Measurements from ENCODE around the gene TXLNA. TPM values are rescaled to one million over a fixed set of nuclear protein-coding genes. Genes with fewer than 3 reads are reported as not detected.

TXLNA gene
- total RNA-seq, 1 donor from 2014 or later, result 31.1 TPM

- DNase-seq (ENCODE audit: low spot score) (no peak), ATAC-seq (no peak)
These were observed 2.6 kb downstream of the TXLNA start for GRCh38 chr1:32182060-32182459.

DNA sequence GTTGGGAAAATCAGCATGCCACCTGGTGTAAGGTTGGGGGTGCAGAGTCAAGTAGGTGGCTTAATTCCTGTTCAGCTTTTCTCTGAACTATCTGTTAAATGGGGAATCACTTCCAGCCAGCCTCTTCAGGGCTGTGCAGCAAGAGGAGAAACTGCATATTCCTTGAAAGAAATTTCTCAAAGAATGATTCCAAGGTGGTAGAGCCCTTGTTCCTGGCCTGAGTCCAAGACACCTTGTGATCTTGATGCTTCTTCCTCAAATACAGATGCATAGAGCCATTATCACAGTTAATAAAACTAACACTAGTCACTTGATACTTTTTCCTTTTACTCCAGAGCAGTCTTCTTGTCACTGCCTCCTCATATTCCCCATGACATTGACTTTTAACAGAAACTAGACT is 5.2 kb downstream of the TXLNA start:
- no peak for ATAC-seq
- DNase-seq (ENCODE audit: low spot score), result no peak

- no peak for ATAC-seq
These were observed 6.6 kb downstream of the TXLNA start for GRCh38 chr1:32186077-32186476.

DNA sequence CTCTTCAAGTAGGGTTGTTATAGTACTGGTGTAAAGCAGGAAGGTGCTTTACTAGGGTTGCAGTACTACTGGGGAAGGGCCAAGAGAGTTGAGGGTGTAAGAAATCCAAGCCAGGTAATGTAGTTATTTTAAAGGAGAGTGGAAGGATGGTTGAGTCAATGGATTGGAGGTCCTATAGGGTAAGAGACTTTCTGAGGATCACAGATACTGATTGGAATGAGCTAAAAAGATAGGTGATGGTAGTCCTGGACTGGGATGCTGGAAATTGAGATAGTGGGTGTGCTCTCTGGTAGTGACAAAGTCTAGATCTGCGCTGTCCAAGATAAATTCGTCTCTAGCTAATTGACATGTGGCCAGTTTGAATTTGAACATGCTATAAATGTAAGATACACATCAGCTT is 7.0 kb downstream of the TXLNA start:
- ATAC-seq, result peak; percentile 34
- no peak for DNase-seq (ENCODE audit: low spot score)

More at GRCh38 chr1:32186077-32186476, 6.6 kb downstream of the TXLNA start:
- no peak for DNase-seq (ENCODE audit: low spot score)

GRCh38 chr1:32187850-32188249 is 8.4 kb downstream of the TXLNA start:
- DNase-seq (ENCODE audit: low spot score), result no peak
- ATAC-seq, result no peak

DNA sequence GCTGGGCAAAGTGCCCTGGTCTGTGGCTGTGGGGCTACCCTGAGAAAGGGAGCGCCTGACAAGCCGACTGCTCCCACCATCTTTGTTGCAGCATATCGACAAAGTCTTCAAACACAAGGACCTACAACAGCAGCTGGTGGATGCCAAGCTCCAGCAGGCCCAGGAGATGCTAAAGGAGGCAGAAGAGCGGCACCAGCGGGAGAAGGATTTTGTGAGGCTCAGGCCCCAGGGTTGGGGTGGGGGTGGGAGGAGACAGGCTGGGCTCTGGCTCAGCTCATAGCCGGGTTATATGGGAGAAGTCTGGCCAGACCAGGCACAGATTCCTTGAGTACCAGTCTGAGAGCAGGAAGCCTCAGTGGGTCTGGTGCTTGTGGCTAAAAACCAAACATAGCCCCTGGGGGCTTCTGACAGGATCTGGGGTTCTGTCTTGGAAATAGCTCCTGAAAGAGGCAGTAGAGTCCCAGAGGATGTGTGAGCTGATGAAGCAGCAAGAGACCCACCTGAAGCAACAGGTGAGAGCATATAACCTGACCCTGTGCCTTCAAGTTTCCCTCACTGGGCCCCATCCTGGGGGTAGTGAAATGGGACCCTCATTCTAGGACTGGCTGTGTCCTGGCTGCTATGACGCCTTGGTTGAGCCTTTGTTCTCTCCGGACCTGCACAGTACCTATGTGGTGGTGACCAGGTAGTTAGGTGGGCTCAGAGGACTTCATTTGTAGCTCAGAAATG is 12.9 kb downstream of the TXLNA start:
- no peak for DNase-seq (ENCODE audit: low spot score)
- no peak for ATAC-seq

DNA sequence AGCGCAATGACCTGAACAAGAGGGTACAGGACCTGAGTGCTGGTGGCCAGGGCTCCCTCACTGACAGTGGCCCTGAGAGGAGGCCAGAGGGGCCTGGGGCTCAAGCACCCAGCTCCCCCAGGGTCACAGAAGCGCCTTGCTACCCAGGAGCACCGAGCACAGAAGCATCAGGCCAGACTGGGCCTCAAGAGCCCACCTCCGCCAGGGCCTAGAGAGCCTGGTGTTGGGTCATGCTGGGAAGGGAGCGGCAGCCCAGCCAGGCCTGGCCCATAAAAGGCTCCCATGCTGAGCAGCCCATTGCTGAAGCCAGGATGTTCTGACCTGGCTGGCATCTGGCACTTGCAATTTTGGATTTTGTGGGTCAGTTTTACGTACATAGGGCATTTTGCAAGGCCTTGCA is 15.5 kb downstream of the TXLNA start:
- no peak for ATAC-seq
- no peak for DNase-seq (ENCODE audit: low spot score)

DNA sequence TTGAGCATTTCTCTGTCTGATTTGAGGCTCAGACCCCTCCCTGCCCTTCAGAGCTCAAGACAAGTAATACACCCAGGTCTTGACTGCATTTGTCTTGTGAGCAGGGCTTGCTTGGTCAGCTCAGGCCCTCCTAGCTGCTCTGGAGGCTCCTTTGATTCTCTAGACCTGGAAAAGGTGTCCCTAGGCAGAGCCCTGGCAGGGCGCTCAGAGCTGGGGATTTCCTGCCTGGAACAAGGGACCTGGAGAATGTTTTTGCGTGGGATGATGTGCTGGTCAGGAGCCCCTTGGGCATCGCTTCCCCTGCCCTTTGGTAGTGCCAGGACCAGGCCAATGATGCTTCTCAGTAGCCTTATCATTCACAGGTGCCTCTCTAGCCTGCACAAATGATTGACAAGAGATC is 16.1 kb downstream of the TXLNA start:
- ATAC-seq (no peak), DNase-seq (ENCODE audit: low spot score) (no peak)

- ATAC-seq, result no peak
- DNase-seq (ENCODE audit: low spot score), result no peak
These were observed 16.7 kb downstream of the TXLNA start for GRCh38 chr1:32195972-32196823.

DNA sequence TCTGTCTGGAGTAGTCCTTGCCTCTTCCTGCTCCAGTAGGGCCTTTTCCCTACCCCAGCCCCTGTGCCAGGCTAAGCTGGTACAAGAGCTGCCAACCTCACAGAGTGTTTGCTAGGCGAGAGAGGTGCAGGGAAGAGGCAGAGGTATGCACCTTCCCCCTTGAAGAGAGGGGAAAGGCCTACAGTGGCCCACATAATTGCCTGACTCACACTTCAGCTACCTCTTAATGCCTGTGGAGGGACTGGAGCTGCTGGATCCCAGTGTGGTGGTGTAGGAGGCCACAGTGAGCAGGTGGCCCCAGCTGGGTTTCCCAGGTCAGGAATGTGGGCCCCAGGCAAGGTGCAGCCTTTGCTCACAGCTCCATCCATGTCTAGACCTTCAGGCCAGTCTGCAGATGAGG is 17.6 kb downstream of the TXLNA start:
- no peak for DNase-seq (ENCODE audit: low spot score)
- no peak for ATAC-seq

DNA sequence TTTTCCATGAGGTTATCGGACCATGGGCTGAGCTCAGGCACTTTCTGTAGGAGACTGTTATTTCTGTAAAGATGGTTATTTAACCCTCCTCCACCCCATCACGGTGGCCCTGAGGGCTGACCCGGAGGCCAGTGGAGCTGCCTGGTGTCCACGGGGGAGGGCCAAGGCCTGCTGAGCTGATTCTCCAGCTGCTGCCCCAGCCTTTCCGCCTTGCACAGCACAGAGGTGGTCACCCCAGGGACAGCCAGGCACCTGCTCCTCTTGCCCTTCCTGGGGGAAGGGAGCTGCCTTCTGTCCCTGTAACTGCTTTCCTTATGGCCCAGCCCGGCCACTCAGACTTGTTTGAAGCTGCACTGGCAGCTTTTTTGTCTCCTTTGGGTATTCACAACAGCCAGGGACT is 18.4 kb downstream of the TXLNA start:
- ATAC-seq, result no peak
- no peak for DNase-seq (ENCODE audit: low spot score)

DNA sequence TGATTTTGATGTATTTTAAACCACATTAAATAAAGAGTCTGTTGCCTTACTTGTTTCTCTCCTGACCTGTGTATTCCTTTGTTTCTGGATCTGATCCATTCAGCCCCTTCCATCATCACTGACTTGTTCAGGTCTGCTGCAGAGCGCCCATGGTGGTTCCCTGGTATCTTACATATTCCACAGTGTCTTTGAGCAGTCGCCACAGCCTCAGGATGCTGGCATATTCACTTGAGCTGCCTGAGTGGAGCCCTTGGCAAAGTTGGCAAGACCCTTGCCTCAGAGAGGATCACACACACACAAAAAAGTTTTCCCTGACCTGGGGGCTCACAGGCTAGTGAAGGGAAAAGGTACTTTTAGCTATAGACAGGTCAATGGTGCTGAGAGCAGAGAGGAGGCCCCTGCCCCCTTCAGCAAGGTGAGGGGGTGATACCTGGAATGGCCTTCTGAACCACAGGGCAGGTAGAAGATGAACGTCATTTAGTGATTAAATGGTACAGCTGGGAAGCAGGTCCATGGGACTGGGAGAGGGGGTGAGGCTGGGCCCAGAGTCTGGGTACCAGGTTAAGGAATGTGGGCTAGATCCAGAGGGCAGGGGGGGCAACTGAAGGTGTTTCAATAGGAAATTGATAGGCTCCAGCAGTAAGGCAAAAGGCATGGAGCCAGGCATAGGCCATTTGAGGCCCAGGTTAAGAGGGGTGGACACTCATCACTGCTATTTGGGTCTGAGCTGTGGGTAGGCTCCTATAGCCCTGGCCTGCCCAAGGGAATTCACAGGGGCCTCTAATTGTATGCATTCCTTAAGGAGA is 19.0 kb downstream of the TXLNA start:
- no peak for DNase-seq (ENCODE audit: low spot score)
- ATAC-seq, result no peak

DNA sequence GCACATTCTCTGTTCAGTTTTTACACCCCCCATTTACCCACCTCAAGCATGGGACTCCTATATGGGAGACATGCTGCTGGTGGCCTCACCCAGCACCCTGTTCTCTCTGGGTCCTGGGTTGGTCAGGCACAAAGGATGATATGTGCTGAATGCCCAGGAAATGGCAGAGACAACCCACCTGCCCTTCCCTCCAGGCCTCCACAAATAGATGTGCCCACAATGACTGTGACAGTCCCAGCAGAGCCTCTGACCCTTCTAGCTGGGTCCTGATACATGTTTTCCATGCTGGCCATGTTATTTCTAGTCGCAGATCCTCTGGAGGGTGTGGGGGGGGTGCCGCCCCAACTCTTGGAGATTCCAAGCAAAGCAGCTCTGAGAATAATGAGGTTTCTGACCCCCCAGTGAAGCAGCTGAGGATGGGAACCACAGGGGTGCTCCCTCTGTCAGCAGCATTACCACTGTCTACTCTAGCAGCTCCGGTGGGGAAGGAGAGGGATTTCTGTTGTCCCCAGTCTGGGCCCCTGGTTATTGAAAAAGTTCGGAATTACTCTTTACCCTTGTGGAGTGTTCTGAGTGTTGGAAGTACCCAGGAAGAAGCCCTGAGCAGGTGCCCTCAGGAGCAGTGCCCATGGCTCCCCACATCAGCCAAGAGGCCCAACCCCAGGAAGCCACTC is 19.7 kb downstream of the TXLNA start:
- ATAC-seq (no peak), DNase-seq (ENCODE audit: low spot score) (no peak)

GRCh38 chr1:32199717-32200072 is 20.2 kb downstream of the TXLNA start:
- peak; percentile 85 for ATAC-seq
- DNase-seq (ENCODE audit: low spot score), result peak; percentile 80

DNA sequence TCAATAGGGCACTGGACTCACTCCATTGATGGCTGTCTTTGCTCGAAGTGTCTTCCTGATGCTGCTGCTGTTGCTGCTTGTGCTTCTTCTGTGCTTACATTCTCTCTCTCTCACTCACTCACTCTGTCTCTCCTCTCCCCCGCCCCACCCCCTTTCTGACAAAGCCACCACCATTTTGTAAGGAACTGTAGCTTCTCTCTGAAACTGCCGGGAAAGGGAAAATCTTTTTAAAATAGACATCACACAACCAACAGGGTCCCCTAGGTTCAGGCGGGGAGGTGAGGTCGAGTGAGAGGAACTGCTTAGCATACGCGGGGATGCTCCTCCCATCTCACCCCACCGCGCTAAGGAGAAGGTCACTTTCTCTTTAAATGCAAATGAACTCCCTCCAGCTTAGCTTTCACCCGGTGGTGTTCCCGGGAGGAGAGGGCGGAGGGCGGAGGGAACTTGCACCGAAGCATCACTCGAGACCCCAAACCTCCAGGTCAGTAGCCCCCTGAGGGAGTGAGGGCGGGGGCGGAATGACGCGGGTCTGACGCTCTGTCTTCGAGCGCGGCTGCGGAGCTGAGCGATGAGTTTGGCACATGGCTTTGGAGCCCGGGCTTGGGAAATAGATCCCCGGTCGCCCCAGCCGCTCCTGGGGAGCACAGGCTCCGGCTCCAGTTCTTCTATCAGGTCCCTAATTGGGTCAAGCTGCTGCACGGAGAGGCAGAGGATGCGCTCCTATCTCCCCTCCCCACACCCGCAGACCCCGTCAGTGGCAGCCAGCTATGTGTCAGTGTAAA is 20.9 kb downstream of the TXLNA start, which contains the start of gene CCDC28B:
TSS of gene CCDC28B (plus strand) at position 370 of the 785 bp plus-strand sequence. CDS start 1,341 bp downstream, outside the sequence.
- ATAC-seq (peak; percentile 45), DNase-seq (ENCODE audit: low spot score) (peak; percentile 56)

DNA sequence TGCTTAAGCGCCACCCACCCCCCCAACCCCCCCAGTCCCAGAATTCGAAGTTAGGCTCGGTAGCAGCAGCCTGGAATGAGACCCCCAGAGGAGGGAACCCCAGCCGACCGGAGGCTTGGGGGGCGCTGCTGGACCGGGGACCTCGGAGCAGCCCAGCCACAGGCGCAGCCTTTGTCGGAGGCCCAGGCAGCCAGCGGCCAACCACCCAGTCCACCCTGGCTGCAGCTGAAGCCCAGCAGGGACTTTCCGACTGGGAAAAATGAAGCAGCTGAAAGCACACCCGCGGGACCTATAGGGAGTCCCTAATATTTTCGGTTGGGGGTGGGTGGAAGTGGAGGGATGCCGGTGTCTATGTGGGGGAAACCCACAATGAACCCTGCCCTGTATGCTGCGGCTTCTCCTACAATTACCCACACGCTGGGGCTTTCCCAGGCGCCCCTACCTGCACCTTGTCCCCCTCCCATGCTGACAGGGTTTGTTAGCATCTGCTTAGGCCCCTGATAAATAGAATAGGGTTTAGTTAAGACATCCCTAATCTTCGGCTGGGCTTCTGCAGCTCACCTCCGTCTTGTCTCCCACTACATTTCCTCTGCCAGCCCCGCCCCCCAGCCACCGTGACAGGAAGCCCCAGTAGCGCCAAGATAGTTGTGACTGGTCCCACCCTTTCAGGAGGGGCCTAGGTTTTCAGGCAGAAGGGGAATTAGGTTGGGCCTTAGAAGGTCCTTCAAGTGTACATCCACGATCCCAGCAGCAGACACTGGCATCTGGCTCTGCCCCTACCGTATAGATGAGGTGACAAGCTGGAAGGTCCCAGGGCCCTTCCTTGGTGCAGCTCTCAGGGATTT is 21.8 kb downstream of the TXLNA start:
- DNase-seq (ENCODE audit: low spot score) (no peak), ATAC-seq (no peak)

DNA sequence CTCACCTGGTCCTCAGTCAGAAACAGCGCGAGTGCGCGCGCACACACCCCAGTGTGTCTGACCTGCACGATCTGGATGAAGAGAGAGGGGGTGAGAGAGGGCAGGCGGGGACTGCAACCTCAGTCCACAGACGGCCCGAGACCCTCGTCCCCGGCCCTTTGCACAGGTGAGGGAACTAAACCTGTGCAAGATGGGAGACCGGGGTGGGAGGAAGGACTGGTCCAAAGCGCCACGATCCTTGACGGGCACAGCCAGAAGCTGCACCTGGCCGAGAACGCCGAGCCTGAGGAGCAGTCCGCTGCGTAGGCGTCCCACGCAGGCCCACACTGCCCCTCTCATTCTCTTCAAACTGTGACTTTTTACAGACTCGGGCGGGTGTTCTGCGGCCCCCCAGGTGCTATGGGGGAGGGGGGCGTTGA is 25.5 kb downstream of the TXLNA start:
- DNase-seq (ENCODE audit: low spot score) (no peak), ATAC-seq (peak; percentile 26)

DNA sequence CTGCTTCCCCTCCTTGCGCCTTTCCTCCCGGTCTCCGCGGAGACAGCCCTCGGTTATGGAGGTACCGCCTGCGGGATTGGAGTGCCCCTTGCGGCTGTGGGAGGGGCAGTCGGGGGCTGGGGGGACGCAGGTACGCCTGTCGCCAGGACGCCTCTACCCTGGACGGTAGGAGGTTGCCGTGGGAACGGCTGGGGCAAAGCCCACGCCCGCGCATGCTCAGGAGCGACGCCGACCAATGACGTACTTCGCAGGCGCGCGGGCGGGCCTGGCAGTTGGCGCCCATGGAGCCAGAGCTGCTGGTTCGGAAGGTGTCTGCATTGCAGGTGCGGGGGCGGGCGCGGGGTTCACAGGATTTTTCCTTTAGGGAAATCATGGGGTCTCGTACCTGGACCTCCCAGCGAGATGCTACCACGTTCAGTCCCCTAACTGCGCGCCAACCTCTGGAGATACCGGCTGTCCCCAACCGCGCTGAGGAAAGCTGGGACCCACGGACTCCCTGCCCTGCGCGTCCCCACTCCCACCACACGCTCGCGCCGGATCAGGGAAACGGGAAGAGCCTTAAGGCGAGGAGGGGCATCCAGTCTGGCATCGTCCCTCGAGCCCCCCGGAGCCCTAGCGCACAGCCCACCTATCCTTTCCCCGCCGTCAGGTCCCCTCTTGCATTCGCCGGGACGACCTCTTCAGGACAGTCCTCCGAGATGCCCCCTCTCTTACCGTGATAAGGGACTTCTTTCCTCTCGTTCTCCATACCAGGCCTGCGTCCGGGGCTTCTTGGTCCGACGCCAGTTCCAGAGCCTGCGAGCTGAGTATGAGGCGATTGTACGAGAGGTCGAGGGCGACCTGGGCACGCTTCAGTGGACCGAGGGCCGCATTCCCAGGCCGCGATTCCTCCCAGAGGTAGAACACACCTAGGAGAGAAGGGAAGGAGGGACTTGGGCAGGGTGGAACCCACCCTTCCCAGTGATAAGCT is 26.2 kb downstream of the TXLNA start, which contains the start of gene IQCC:
TSS of gene IQCC (plus strand) at position 271 of the 970 bp plus-strand sequence. CDS start at position 282, 11 bp downstream.
- peak; percentile 91 for ATAC-seq
- peak; percentile 91 for DNase-seq (ENCODE audit: low spot score)

All from left lobe of liver (tissue), 2 donors.